K562 (cell line): ENCODE data around the gene TXNRD2. TPM values are rescaled to one million over a fixed set of nuclear protein-coding genes. Genes with fewer than 3 reads are reported as not detected.

Experiments used
- BCOR ChIP-seq: fragments of 450-650 bp; IDR thresholded peaks from 2 replicates; pipeline ENCODE4 v1.6.1; 2016
- E2F6 ChIP-seq, 2 experiments: IDR thresholded peaks; 2 replicates each; pipeline ENCODE4 v1.6.1; 2011; ENCODE audit warnings: borderline replicate concordance in 1 of 2, control low read depth in 1 of 2, low read depth in 1 of 2, low read length in 1 of 2, mild to moderate bottlenecking in 1 of 2, mixed read lengths in 1 of 2, moderate library complexity in 1 of 2; ENCODE audit not compliant: insufficient read depth in 1 of 2, insufficient read length in 1 of 2, poor library complexity in 1 of 2, severe bottlenecking in 1 of 2; ENCODE audit errors: extremely low read depth in 1 of 2
- FOSL1 ChIP-seq: fragments of 200-800 bp; sonication (Bioruptor generic); conservative IDR thresholded peaks from 2 replicates; pipeline ENCODE4 v1.6.1; 2016; ENCODE audit warnings: missing genetic modification characterization, missing compliant biosample characterization
- HES1 ChIP-seq: fragments of 450-650 bp; IDR thresholded peaks from 2 replicates; pipeline ENCODE4 v1.6.1; 2016; ENCODE audit warnings: low read depth, mild to moderate bottlenecking, moderate library complexity
- HMGXB4 ChIP-seq: sonication (generic); formaldehyde crosslinking; IDR thresholded peaks from 2 replicates; pipeline ENCODE4 v1.8.1; 2023; ENCODE audit warnings: mild to moderate bottlenecking, missing genetic modification reagents
- KAT7 ChIP-seq: sonication (generic); formaldehyde crosslinking; IDR thresholded peaks from 2 replicates; pipeline ENCODE4 v1.8.0; 2022; ENCODE audit warnings: missing genetic modification reagents, mild to moderate bottlenecking, borderline replicate concordance
- KDM4B ChIP-seq, 2 experiments: fragments of 450-650 bp in 1 of 2; sonication (generic) in 1 of 2; IDR thresholded peaks; 2 replicates each; pipeline ENCODE4 v1.6.1; 2016 to 2017; ENCODE audit warnings: borderline replicate concordance in 2 of 2, antibody characterized with exemption in 1 of 2, low read depth in 1 of 2, mild to moderate bottlenecking in 1 of 2
- MAFG ChIP-seq: fragments of 450-650 bp; conservative IDR thresholded peaks from 2 replicates; pipeline ENCODE4 v1.6.1; 2016; ENCODE audit warnings: missing genetic modification characterization, missing compliant biosample characterization
- MTA3 ChIP-seq: fragments of 450-650 bp; formaldehyde crosslinking; IDR thresholded peaks from 2 replicates; pipeline ENCODE4 v1.6.1; 2017; ENCODE audit warnings: mild to moderate bottlenecking, borderline replicate concordance
- NEUROD1 ChIP-seq: fragments of 150-350 bp; IDR thresholded peaks from 2 replicates; pipeline ENCODE4 v1.6.1; 2014; ENCODE audit warnings: borderline replicate concordance, low read length, low read depth; ENCODE audit not compliant: partially characterized antibody
- RBBP5 ChIP-seq: fragments of 200-600 bp; sonication (generic); IDR thresholded peaks from 2 replicates; pipeline ENCODE4 v1.6.1; 2012; ENCODE audit warnings: borderline replicate concordance, mild to moderate bottlenecking, low read length, control low read depth, inconsistent platforms; ENCODE audit not compliant: insufficient read depth, poor library complexity, severe bottlenecking
- RFX7 ChIP-seq: fragments of 250-450 bp; sonication (Bioruptor Pico); IDR thresholded peaks from 2 replicates; pipeline ENCODE4 v1.5.1; 2021; ENCODE audit warnings: mild to moderate bottlenecking
- SIN3B ChIP-seq: fragments of 450-650 bp; IDR thresholded peaks from 2 replicates; pipeline ENCODE4 v1.6.1; 2017; ENCODE audit warnings: low read depth, mild to moderate bottlenecking, moderate library complexity
- WHSC1 ChIP-seq: IDR thresholded peaks from one replicate; pipeline ENCODE4 v1.6.1; 2012; ENCODE audit warnings: low read length, control low read depth, inconsistent platforms
- XRCC4 ChIP-seq: IDR thresholded peaks from one replicate; pipeline ENCODE4 v1.6.1; 2011; ENCODE audit not compliant: insufficient read depth, insufficient read length; ENCODE audit errors: extremely low read depth
- ZNF184 ChIP-seq: sonication (generic); formaldehyde crosslinking; IDR thresholded peaks from 2 replicates; pipeline ENCODE4 v1.5.0; 2020; ENCODE audit warnings: missing genetic modification reagents
- ZNF764 ChIP-seq: fragments of 250-450 bp; sonication (Bioruptor Pico); IDR thresholded peaks from 2 replicates; pipeline ENCODE4 v1.4.0; 2020; ENCODE audit warnings: low read depth, mild to moderate bottlenecking, moderate library complexity
- ZNF830 ChIP-seq: fragments of 250-450 bp; sonication (Bioruptor Pico); IDR thresholded peaks from 2 replicates; pipeline ENCODE4 v1.5.0; 2021; ENCODE audit warnings: mild to moderate bottlenecking
- ZSCAN32 ChIP-seq: fragments of 450-650 bp; formaldehyde crosslinking; IDR thresholded peaks from 2 replicates; pipeline ENCODE4 v1.4.0; 2020; ENCODE audit warnings: mild to moderate bottlenecking, moderate library complexity
- polyA plus RNA-seq, 8 experiments: library from polyadenylated mRNA; depleted of rRNA in 4 of 8; stranded (reverse) in 5 of 8; unstranded in 3 of 8; fragments of >200 nt; fragmentation: Nextera tagmentation in 2 of 8; fragmentation: Illumina TruSeq in 1 of 8; extraction: Ambion mirVana in 2 of 8; extraction: Trizol in 1 of 8; gene quantifications; 2 replicates each; pipeline versions ENCODE4 v1.2.1 to v1.2.3, GENCODE V29; 2011 to 2014; ENCODE audit warnings: inconsistent platforms in 1 of 8, missing spikeins in 1 of 8
- total RNA-seq, 7 experiments: library from RNA; depleted of rRNA in 6 of 7; stranded (reverse); fragments of >200 nt in 6 of 7; fragmentation: Illumina TruSeq in 2 of 7; extraction: Trizol in 2 of 7; gene quantifications; 2 replicates each; pipeline versions ENCODE4 v1.2.1 to v1.2.3, GENCODE V29; 2011 to 2021; ENCODE audit warnings: low replicate concordance in 1 of 7
- TF ChIP-seq, protein P1 (sequence below): fragments of 450-650 bp; IDR thresholded peaks from 2 replicates; pipeline ENCODE4 v1.6.1; 2016; ENCODE audit warnings: missing biosample characterization, missing genetic modification characterization
- TF ChIP-seq, protein P2 (sequence below): fragments of 450-650 bp; formaldehyde crosslinking; IDR thresholded peaks from 2 replicates; pipeline ENCODE4 v1.4.0; 2020; ENCODE audit warnings: mild to moderate bottlenecking, mixed read lengths
- TF ChIP-seq, protein P3 (sequence below): fragments of 250-450 bp; sonication (Bioruptor Pico); IDR thresholded peaks from 2 replicates; pipeline ENCODE4 v1.5.0; 2021

TXNRD2 gene
- total and polyA plus RNA-seq, 9 of the 15 experiments (the other 6 are each of a cell fraction or from before 2014, with no cell fraction given), result 3.3 to 80.2 (median 49.4) TPM

GRCh38 chr22:19850763-19851109, 90.9 kb downstream of the TXNRD2 start (continued):
- peak; percentile 85 for TF ChIP-seq ZSCAN32 (CRISPR knock-in tag)
- no peak for TF ChIP-seq SIN3B
- TF ChIP-seq BCOR, result no peak
- TF ChIP-seq HES1, result no peak
- no peak for TF ChIP-seq ZNF184 (CRISPR knock-in tag)
- TF ChIP-seq WHSC1, result peak; percentile 75
- no peak for TF ChIP-seq XRCC4
- peak; percentile 2 for TF ChIP-seq NEUROD1
- peak; percentile 36; the same call in 1 of the 2 replicates for TF ChIP-seq HMGXB4 (CRISPR knock-in tag)
- no peak for TF ChIP-seq MAFG (tag)
- TF ChIP-seq KAT7 (CRISPR knock-in tag), result no peak
- TF ChIP-seq, protein P1, sequence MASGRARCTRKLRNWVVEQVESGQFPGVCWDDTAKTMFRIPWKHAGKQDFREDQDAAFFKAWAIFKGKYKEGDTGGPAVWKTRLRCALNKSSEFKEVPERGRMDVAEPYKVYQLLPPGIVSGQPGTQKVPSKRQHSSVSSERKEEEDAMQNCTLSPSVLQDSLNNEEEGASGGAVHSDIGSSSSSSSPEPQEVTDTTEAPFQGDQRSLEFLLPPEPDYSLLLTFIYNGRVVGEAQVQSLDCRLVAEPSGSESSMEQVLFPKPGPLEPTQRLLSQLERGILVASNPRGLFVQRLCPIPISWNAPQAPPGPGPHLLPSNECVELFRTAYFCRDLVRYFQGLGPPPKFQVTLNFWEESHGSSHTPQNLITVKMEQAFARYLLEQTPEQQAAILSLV (tag), result peak; percentile 67
- TF ChIP-seq RBBP5, result peak; percentile 28
- TF ChIP-seq RFX7 (CRISPR knock-in tag), result no peak
- no peak for TF ChIP-seq ZNF830 (CRISPR knock-in tag)
- no peak for TF ChIP-seq KDM4B (IDR thresholded peaks at IDR 0.05; ENCODE audit: borderline replicate concordance in 2 of 2, low read depth in 1 of 2)
- TF ChIP-seq E2F6 (IDR thresholded peaks at IDR 0.05; ENCODE audit: borderline replicate concordance in 1 of 2, extremely low read depth in 1 of 2, insufficient read depth in 1 of 2, insufficient read length in 1 of 2, low read depth in 1 of 2, low read length in 1 of 2, poor library complexity in 1 of 2, severe bottlenecking in 1 of 2), result no peak
- TF ChIP-seq, protein P2, sequence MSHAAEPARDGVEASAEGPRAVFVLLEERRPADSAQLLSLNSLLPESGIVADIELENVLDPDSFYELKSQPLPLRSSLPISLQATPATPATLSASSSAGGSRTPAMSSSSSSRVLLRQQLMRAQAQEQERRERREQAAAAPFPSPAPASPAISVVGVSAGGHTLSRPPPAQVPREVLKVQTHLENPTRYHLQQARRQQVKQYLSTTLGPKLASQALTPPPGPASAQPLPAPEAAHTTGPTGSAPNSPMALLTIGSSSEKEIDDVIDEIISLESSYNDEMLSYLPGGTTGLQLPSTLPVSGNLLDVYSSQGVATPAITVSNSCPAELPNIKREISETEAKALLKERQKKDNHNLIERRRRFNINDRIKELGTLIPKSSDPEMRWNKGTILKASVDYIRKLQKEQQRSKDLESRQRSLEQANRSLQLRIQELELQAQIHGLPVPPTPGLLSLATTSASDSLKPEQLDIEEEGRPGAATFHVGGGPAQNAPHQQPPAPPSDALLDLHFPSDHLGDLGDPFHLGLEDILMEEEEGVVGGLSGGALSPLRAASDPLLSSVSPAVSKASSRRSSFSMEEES, result no peak
- no peak for TF ChIP-seq ZNF764 (CRISPR knock-in tag)
- no peak for TF ChIP-seq MTA3
- TF ChIP-seq, protein P3, sequence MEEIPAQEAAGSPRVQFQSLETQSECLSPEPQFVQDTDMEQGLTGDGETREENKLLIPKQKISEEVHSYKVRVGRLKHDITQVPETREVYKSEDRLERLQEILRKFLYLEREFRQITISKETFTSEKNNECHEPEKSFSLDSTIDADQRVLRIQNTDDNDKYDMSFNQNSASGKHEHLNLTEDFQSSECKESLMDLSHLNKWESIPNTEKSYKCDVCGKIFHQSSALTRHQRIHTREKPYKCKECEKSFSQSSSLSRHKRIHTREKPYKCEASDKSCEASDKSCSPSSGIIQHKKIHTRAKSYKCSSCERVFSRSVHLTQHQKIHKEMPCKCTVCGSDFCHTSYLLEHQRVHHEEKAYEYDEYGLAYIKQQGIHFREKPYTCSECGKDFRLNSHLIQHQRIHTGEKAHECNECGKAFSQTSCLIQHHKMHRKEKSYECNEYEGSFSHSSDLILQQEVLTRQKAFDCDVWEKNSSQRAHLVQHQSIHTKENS (CRISPR knock-in tag), result no peak
- TF ChIP-seq FOSL1, result no peak
